Fibroblast of skin of back (primary cell): ENCODE measurements around the gene SLC6A19.

Source experiments
- DNase-seq: peaks from one replicate; pipeline ENCODE4 v3.0.0-alpha.2; 2013

The SLC6A19 gene

GRCh38 chr5:1268056-1268455, 66.7 kb downstream of the SLC6A19 start:
- no peak for DNase-seq

- DNase-seq = no peak
Observed at GRCh38 chr5:1268666-1269065, 67.3 kb downstream of the SLC6A19 start.

GRCh38 chr5:1270426-1270825, 69.0 kb downstream of the SLC6A19 start:
- no peak for DNase-seq

- no peak for DNase-seq
Observed at GRCh38 chr5:1270933-1271914, 69.8 kb downstream of the SLC6A19 start.

GRCh38 chr5:1272201-1272600, 70.8 kb downstream of the SLC6A19 start:
- DNase-seq = no peak

GRCh38 chr5:1273745-1274144, 72.3 kb downstream of the SLC6A19 start:
- DNase-seq = no peak

GRCh38 chr5:1274471-1274870, 73.1 kb downstream of the SLC6A19 start:
- DNase-seq = no peak
